GM20000 (cell line): ENCODE data around the gene DGKI.
"Not testable (repeated sequence)": the region's sequence is repeated elsewhere in the genome, so short reads cannot be mapped to it uniquely, and the experiment has no call there.

Experiments
- DNase-seq: peaks from one replicate; pipeline ENCODE4 v3.0.0; 2012; ENCODE audit warnings: low spot score
- TF ChIP-seq, protein P1 (sequence below): IDR thresholded peaks from 2 replicates; pipeline ENCODE4 v1.5.1; 2012; ENCODE audit warnings: mild to moderate bottlenecking, control low read depth; ENCODE audit errors: extremely low read depth, missing control alignments

The DGKI gene

DNA sequence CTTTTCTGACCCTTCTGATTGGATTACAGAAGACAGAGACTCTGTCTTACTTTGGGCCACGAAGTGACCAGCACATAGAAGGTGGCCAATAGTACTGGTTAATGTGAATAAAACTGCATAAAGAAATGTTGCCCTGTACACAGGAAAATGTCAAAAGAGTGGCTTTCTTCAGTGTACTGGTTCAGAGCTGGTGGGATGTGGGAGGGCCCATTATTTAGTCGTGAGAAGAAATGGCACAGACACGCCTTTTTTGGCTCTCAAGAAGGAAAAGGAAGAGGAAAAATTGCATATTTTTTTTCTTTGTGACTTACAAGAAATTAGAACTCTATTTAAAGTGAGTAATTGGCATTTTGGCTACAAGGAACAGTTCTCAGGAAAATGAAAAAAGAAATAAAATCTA, 129.7 kb downstream of the DGKI start:
- TF ChIP-seq, protein P1, sequence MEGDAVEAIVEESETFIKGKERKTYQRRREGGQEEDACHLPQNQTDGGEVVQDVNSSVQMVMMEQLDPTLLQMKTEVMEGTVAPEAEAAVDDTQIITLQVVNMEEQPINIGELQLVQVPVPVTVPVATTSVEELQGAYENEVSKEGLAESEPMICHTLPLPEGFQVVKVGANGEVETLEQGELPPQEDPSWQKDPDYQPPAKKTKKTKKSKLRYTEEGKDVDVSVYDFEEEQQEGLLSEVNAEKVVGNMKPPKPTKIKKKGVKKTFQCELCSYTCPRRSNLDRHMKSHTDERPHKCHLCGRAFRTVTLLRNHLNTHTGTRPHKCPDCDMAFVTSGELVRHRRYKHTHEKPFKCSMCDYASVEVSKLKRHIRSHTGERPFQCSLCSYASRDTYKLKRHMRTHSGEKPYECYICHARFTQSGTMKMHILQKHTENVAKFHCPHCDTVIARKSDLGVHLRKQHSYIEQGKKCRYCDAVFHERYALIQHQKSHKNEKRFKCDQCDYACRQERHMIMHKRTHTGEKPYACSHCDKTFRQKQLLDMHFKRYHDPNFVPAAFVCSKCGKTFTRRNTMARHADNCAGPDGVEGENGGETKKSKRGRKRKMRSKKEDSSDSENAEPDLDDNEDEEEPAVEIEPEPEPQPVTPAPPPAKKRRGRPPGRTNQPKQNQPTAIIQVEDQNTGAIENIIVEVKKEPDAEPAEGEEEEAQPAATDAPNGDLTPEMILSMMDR: no peak
- no peak for DNase-seq

DNA sequence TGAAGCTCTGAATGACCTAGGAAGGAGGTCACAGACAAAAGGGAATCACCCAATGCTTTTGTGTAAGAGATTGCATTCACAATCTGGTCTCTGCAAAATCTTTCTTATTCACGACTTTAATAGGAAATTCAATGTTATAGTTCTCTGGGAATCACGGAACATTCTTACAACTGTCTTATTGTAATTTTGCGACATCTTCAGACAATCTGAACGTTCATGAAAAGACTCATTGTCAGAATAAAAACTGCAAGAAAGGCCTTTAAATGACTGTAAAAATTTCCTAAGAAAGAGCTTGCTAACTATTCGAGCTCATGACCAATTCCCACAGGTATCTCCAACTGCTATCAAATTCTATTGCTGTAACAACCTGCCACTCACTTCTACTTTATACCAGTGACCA, 130.7 kb downstream of the DGKI start:
- no peak for DNase-seq
- TF ChIP-seq, protein P1: no peak

DNA sequence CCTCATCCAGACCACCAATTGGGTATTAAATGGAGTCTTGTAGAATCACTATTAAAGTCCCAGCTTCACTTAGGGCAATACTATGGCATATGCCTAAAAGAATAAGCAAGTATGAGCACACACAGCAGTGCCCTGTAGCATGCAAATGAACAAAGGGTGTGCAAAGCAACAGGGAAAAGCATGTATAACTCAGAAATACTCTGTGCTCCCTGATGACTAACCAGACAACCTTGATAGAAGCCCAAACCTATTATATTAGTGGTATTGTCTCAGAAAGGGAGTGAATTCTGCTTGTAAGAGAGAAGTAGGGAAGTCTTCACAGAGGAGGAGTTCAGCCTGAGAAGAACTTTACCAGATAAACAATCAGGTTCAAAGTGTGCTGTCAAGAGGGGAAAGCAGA, 131.2 kb downstream of the DGKI start:
- no peak for DNase-seq
- TF ChIP-seq, protein P1: no peak

DNA sequence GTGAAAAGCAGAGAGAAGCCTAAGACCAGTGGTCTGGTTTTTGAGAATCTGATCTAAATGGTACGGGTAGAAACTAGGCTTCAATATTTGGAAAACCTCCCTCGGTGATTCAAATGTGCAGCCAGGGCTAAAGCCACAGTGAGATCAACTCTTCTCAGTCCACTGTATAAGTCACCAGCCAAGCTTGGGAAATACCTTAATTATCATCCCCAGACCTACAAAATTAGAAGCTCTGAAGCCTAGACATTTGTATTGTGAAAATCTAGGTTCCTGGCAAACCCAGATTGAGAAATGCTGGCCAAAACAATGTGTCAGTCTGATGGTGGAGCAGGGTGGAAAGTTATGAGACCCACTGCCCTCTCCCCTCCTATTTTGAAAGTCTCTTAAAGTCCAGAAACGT, 131.7 kb downstream of the DGKI start:
- TF ChIP-seq, protein P1: no peak
- DNase-seq: no peak

DNA sequence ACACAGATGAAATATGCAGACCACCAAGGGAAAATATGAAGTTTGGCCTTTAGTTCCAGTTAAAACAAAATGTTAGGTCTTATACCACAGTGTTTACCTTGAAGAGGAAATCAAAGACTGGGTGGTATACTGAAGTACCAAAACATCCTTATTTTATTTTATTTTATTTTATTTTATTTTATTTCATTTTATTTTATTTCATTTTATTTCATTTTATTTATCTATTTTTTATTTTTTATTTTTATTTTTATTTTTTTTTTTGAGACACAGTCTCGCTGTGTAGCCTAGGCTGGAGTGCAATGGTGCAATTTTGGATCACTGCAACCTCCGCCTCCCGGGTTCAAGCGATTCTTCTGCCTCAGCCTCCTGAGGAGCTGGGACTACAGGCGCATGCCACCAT, 140.4 kb downstream of the DGKI start:
- not testable (repeated sequence) for DNase-seq

DNA sequence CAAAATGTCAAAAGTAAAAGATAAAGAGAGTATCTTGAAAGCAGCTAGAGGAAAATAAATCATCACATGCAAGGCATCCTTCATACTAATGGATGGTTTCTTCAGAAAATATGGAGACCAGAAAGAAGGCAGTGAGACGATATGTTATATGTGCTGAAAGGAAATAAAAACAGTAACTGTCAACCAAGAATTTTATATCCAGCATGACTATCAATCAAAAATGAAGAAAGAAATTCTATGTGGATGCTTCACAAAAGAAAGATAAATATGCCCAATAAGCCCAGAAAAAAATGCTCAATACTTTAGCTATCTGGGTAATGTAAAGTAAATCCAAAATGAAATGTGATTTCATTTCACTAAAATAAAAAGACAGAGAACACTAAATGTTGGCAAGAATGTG, 142.1 kb downstream of the DGKI start:
- TF ChIP-seq, protein P1: no peak
- no peak for DNase-seq

DNA sequence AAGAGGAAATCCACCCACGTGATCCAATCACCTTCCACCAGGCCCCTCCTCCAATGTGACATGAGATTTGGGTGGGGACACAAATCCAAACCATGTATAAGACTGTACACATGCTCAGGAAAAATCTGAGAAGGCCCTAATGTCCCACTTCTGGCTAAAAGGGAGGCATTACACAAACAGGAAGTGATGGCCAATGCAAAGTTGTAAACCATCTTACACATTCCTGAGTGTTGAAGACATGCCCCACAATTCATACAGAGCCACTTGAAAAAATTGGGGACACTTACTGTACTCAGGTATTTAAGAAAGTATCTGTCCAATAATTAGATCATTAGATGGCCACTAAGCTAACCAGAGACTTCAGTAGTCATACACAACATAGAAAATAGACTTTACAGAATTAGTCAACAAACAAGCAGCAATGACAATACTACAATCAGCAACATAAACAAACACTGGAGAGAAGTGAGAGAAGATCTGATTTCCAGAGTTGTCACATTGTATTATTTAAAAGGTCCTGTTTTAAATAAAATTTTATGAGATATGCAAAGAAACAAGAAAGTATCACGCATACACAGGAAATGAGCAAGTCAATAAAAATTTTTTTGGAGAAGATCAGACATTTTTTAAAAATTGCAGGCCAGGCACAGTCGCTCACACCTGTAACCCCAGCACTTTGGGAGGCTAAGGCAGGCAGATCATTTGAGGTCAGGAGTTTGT, 143.3 kb downstream of the DGKI start:
- DNase-seq: no peak
- TF ChIP-seq, protein P1: no peak

DNA sequence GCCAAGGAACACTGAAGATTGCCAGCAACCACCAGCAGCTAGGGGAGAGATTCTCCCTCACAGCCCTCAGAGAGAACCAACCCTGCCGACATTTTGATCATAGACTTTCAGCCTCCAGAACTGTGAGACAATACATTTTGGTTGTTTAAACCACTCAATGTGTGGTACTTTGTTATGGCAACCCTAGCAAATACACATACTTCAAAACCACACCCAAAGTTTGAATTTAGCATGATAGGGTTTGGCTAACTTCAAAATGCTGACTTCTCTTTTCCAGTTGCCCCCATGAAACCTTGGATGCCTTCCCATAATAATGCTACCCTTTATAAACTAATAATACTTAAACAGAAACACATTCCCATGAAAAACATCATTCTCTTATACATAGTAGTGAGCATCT, 149.8 kb downstream of the DGKI start:
- TF ChIP-seq, protein P1: no peak
- no peak for DNase-seq
